HepG2 (cell line): ENCODE data around the gene UBE2I. TPM values are rescaled to one million over a fixed set of nuclear protein-coding genes. Genes with fewer than 3 reads are reported as not detected.
A peak's percentile ranks its signal among the peaks of the same experiment; 100 is the strongest.

Experiments used
- ATAC-seq: fragments of 200-7000 bp; cut with Tn5 transposase; 3 replicates; pipeline ENCODE4 v1.9.1; 2020; ENCODE audit warnings: mild to moderate bottlenecking, moderate library complexity
- BruUV-seq: library from RNA; stranded (reverse); fragments of 400-500 nt; replicated peaks from 2 replicates; lab custom pipeline; 2021; lab: Mats Ljungman, UMichigan
- CTCF ChIA-PET: fragments of 300-600 bp; formaldehyde crosslinking; extraction: SDS; loops from one replicate; lab custom pipeline; 2021; ENCODE audit warnings: low total read pairs, inconsistent platforms, low intra/inter-chr PET ratio; lab: Yijun Ruan, JAX
- POLR2A ChIA-PET: fragments of 350-600 bp; sonication (Branson Sonifier 250); formaldehyde crosslinking; loops from one replicate; lab custom pipeline; 2020; ENCODE audit warnings: antibody characterized with exemption, inconsistent platforms; lab: Yijun Ruan, JAX
- DNase-seq: peaks from one replicate; pipeline ENCODE4 v3.0.0-alpha.2; 2015; ENCODE audit warnings: low spot score
- FAIRE-seq: peaks from 3 replicates; lab custom pipeline; 2011; peaks lifted over from hg19 to GRCh38; lab: Jason Lieb, UNC
- H2AFZ ChIP-seq: one replicate; pipeline ENCODE4 v1.6.1; 2011; ENCODE audit warnings: low read length, inconsistent platforms
- H3K27ac ChIP-seq: fragments of 300-600 bp; 3 replicates; pipeline ENCODE4 v1.8.0; 2011; ENCODE audit warnings: mixed run types, mild to moderate bottlenecking, mixed read lengths, low read length, inconsistent platforms; ENCODE audit not compliant: insufficient read depth; ENCODE audit errors: extremely low read length
- H3K27me3 ChIP-seq, 2 experiments: fragments of 200-600 bp in 1 of 2; 2 replicates in 1 of 2; 3 replicates in 1 of 2; pipeline versions ENCODE4 v1.6.0 to v1.8.0; 2011; ENCODE audit warnings: low read length in 2 of 2, mild to moderate bottlenecking in 2 of 2, moderate library complexity in 2 of 2, inconsistent platforms in 1 of 2; ENCODE audit not compliant: insufficient read depth in 2 of 2, control insufficient read depth in 1 of 2
- H3K36me3 ChIP-seq, 2 experiments: fragments of 200-600 bp in 1 of 2; replicated peaks in 1 of 2; 2 replicates in 1 of 2; 3 replicates in 1 of 2; pipeline versions ENCODE4 v1.5.1 to v1.8.0; 2011; ENCODE audit warnings: low read length in 2 of 2, inconsistent platforms in 1 of 2; ENCODE audit not compliant: insufficient read depth in 2 of 2, control insufficient read depth in 1 of 2
- H3K4me1 ChIP-seq: 2 replicates; pipeline ENCODE4 v1.5.1; 2012; ENCODE audit warnings: low read length, inconsistent platforms; ENCODE audit not compliant: insufficient read depth
- H3K4me2 ChIP-seq: 2 replicates; pipeline ENCODE4 v1.6.0; 2011; ENCODE audit warnings: low read depth, low read length, inconsistent platforms
- H3K4me3 ChIP-seq, 3 experiments: fragments of 200-600 bp in 1 of 3; sonication (generic), shearing (Covaris generic) in 1 of 3; replicated peaks in 1 of 3; 2 replicates each; pipeline ENCODE4 v1.5.1; 2011 to 2016; ENCODE audit warnings: low read length in 3 of 3, inconsistent platforms in 2 of 3, low read depth in 2 of 3, mild to moderate bottlenecking in 2 of 3, control low read depth in 1 of 3, mixed read lengths in 1 of 3; ENCODE audit not compliant: insufficient read depth in 1 of 3
- H3K79me2 ChIP-seq: one replicate; pipeline ENCODE4 v1.6.1; 2011; ENCODE audit warnings: low read length, inconsistent platforms; ENCODE audit not compliant: insufficient read depth
- H3K9ac ChIP-seq: 2 replicates; pipeline ENCODE4 v1.6.0; 2011; ENCODE audit warnings: mild to moderate bottlenecking, low read depth, low read length, inconsistent platforms; ENCODE audit not compliant: insufficient read depth
- H3K9me3 ChIP-seq: 2 replicates; pipeline ENCODE4 v1.5.1; 2012; ENCODE audit warnings: mild to moderate bottlenecking, low read length
- H4K20me1 ChIP-seq: 2 replicates; pipeline ENCODE4 v1.6.0; 2011; ENCODE audit warnings: inconsistent platforms, mild to moderate bottlenecking, low read length, moderate library complexity; ENCODE audit not compliant: insufficient read depth
- HNF4A ChIP-seq: sonication (generic); formaldehyde crosslinking; IDR thresholded peaks from 2 replicates; pipeline ENCODE4 v1.4.0; 2020; ENCODE audit warnings: missing genetic modification reagents
- KDM1A ChIP-seq: IDR thresholded peaks from 2 replicates; pipeline ENCODE4 v1.6.1; 2016; ENCODE audit warnings: missing compliant biosample characterization
- PRMT3 ChIP-seq: sonication (generic); formaldehyde crosslinking; IDR thresholded peaks from 2 replicates; pipeline ENCODE4 v1.8.1; 2022; ENCODE audit warnings: low read depth, mild to moderate bottlenecking, moderate library complexity, missing genetic modification reagents, borderline replicate concordance
- SIX4 ChIP-seq: sonication (generic); formaldehyde crosslinking; IDR thresholded peaks from 2 replicates; pipeline ENCODE4 v1.4.0; 2020; ENCODE audit warnings: missing genetic modification reagents
- STAG1 ChIP-seq: sonication (generic); formaldehyde crosslinking; IDR thresholded peaks from 2 replicates; pipeline ENCODE4 v1.4.0; 2020; ENCODE audit warnings: missing genetic modification reagents
- ZFX ChIP-seq: sonication (generic); formaldehyde crosslinking; IDR thresholded peaks from 2 replicates; pipeline ENCODE4 v1.4.0; 2020; ENCODE audit warnings: mild to moderate bottlenecking, low read depth, missing genetic modification reagents, moderate library complexity
- ZNF350 ChIP-seq: sonication (generic); formaldehyde crosslinking; IDR thresholded peaks from 2 replicates; pipeline ENCODE4 v1.4.0; 2020; ENCODE audit warnings: mild to moderate bottlenecking, low read depth, missing genetic modification reagents, borderline replicate concordance
- ZNF44 ChIP-seq: sonication (generic); formaldehyde crosslinking; IDR thresholded peaks from 2 replicates; pipeline ENCODE4 v1.5.1; 2020; ENCODE audit warnings: mild to moderate bottlenecking, missing genetic modification reagents
- ZNF616 ChIP-seq: sonication (generic); formaldehyde crosslinking; IDR thresholded peaks from 2 replicates; pipeline ENCODE4 v1.5.0; 2020; ENCODE audit warnings: low read depth, mild to moderate bottlenecking, missing genetic modification reagents
- ZNF768 ChIP-seq: sonication (generic); formaldehyde crosslinking; IDR thresholded peaks from 2 replicates; pipeline ENCODE4 v1.4.0; 2020; ENCODE audit warnings: missing genetic modification reagents
- ZNF883 ChIP-seq: sonication (generic); formaldehyde crosslinking; IDR thresholded peaks from 2 replicates; pipeline ENCODE4 v1.5.1; 2020; ENCODE audit warnings: mild to moderate bottlenecking, missing genetic modification reagents; ENCODE audit errors: not compliant biosample characterization
- WGBS: methylation state at CpG from one replicate; pipeline ENCODE4 v1.1.6; 2017; ENCODE audit warnings: low lambda C conversion rate; 5-methylcytosine and 5-hydroxymethylcytosine counted together
- in situ Hi-C: cut with HindIII; loops from 2 replicates; pipeline ENCODE4 v1.10.0; 2017; ENCODE audit warnings: low pct_unique_long_range_greater_than_20kb; ENCODE audit not compliant: extremely low pct_ligation_motif_present
- intact Hi-C: fragments of 100-400 bp; cut with micrococcal nuclease; formaldehyde crosslinking; loops from one replicate; pipeline ENCODE4 v1.10.0; 2022; ENCODE audit not compliant: unreplicated experiment
- polyA plus RNA-seq, 8 experiments: library from polyadenylated mRNA; depleted of rRNA in 3 of 8; stranded (reverse) in 7 of 8; unstranded in 1 of 8; fragments of >200 nt; fragmentation: Illumina TruSeq in 4 of 8; extraction: Trizol in 4 of 8; gene quantifications; 2 replicates each; pipeline versions ENCODE4 v1.2.1 to v1.2.3, GENCODE V29; 2011 to 2016; ENCODE audit warnings: low read depth in 4 of 8, missing spikeins in 1 of 8, mixed read lengths in 1 of 8; ENCODE audit not compliant: insufficient read depth in 1 of 8
- total RNA-seq, 5 experiments: library from RNA; depleted of rRNA; stranded (reverse); fragments of >200 nt; fragmentation: Illumina TruSeq; extraction: Trizol; gene quantifications; 2 replicates each; pipeline ENCODE4 v1.2.3, GENCODE V29; 2016; ENCODE audit warnings: low read depth in 1 of 5
- TF ChIP-seq, protein P1 (sequence below): IDR thresholded peaks from 2 replicates; pipeline ENCODE4 v1.6.1; 2016; ENCODE audit warnings: missing compliant biosample characterization, missing genetic modification reagents, borderline replicate concordance
- TF ChIP-seq, protein P2 (sequence below): sonication (generic); formaldehyde crosslinking; IDR thresholded peaks from 2 replicates; pipeline ENCODE4 v1.5.1; 2020; ENCODE audit warnings: mild to moderate bottlenecking, missing genetic modification reagents, moderate library complexity
- TF ChIP-seq, protein P3 (sequence below): sonication (generic); formaldehyde crosslinking; IDR thresholded peaks from 2 replicates; pipeline ENCODE4 v1.5.0; 2020; ENCODE audit warnings: missing genetic modification reagents, mild to moderate bottlenecking, borderline replicate concordance
- TF ChIP-seq, protein P4 (sequence below): IDR thresholded peaks from 2 replicates; pipeline ENCODE4 v1.6.1; 2012; ENCODE audit warnings: low read depth, low read length, improper control_type of control experiment

Gene UBE2I
- total and polyA plus RNA-seq, 2 of the 13 experiments (the other 11 are each of a cell fraction or from before 2014, with no cell fraction given): 75.8 to 98.9 TPM

DNA sequence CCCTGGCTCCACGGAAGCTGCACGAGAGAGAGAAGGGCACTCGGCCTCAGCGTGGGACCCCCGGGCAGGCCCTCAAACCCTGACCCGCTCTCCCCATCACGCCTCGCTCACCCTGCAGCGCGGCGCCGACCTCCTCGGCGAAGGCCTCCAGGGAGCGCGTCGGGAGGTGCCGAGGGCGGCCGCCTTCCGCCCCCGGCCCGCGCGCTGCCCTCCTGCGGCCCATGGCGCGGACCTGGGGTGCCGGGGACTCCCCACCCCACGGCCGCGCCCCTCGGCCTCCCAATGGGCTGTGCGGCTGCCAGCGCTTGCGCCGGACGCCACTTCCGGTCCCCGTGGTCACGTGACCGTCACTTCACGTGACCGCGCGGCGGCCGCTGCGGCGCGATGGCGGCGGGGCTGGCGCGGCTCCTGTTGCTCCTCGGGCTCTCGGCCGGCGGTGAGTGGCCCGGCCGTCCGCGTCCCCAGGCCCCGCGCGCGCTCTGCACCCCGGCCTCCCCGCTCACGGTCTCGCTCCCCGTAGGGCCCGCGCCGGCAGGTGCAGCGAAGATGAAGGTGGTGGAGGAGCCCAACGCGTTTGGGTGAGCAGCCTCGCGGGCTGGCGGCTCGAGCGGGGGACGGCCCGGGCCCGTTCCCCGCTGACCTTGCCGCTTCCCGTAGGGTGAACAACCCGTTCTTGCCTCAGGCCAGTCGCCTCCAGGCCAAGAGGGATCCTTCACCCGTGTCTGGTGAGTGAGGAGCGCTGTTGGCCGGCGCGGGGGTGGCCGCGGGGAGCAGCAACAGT, 42.3 kb downstream of the UBE2I start, which contains the start of the genes GNPTG and TSR3:
Gene GNPTG, plus strand, starts transcription at position 350 of the 781 bp plus-strand sequence. Its CDS starts 35 bp downstream, at position 385.
Gene TSR3, minus strand, starts transcription at position 297 of the 781 bp plus-strand sequence. Its CDS starts 74 bp downstream, at position 223.
- DNase-seq (peak; percentile 61), FAIRE-seq (no peak), ATAC-seq (peak; percentile 70)
- Histone ChIP-seq H3K9me3 (no peaks in the 10 kb centered on the region), H3K36me3 (peaks cover 6 to 14% of the 10 kb centered on the region in 2 experiments; a peak in 4 of 5 replicates), H3K4me1 (peaks cover 30% of the 10 kb centered on the region), H3K79me2 (peaks cover 54% of the 10 kb centered on the region), H3K27ac (peak within 1 kb of the TSS; percentile 40), H3K9ac (peak within 1 kb of the TSS; percentile 85), H4K20me1 (0 out of 2 replicates have a peak, but pooled peaks cover 2% of the 10 kb centered on the region), H3K4me2 (peak within 1 kb of the TSS; percentile 98), H2AFZ (no peak within 1 kb of the TSS), H3K27me3 (no peaks in the 10 kb centered on the region; a peak in 1 of 5 replicates), H3K4me3 (peak within 1 kb of the TSS; percentile 76 to 92 (median 91))
- in situ Hi-C loops: no loop called here
- no TSS peak for BruUV-seq
- 9% methylated on average over 9 of the region's 98 CpGs for WGBS
- ChIA-PET CTCF (no interaction called here), POLR2A (no interaction called here)
- intact Hi-C loops: no loop called here
- no peak for TF ChIP-seq HNF4A (CRISPR knock-in tag)
- no peak for TF ChIP-seq ZNF44
- TF ChIP-seq, protein P1, sequence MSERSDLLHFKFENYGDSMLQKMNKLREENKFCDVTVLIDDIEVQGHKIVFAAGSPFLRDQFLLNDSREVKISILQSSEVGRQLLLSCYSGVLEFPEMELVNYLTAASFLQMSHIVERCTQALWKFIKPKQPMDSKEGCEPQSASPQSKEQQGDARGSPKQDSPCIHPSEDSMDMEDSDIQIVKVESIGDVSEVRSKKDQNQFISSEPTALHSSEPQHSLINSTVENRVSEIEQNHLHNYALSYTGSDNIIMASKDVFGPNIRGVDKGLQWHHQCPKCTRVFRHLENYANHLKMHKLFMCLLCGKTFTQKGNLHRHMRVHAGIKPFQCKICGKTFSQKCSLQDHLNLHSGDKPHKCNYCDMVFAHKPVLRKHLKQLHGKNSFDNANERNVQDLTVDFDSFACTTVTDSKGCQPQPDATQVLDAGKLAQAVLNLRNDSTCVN (CRISPR knock-in tag): no peak
- no peak for TF ChIP-seq PRMT3 (CRISPR knock-in tag)
- TF ChIP-seq, protein P2, sequence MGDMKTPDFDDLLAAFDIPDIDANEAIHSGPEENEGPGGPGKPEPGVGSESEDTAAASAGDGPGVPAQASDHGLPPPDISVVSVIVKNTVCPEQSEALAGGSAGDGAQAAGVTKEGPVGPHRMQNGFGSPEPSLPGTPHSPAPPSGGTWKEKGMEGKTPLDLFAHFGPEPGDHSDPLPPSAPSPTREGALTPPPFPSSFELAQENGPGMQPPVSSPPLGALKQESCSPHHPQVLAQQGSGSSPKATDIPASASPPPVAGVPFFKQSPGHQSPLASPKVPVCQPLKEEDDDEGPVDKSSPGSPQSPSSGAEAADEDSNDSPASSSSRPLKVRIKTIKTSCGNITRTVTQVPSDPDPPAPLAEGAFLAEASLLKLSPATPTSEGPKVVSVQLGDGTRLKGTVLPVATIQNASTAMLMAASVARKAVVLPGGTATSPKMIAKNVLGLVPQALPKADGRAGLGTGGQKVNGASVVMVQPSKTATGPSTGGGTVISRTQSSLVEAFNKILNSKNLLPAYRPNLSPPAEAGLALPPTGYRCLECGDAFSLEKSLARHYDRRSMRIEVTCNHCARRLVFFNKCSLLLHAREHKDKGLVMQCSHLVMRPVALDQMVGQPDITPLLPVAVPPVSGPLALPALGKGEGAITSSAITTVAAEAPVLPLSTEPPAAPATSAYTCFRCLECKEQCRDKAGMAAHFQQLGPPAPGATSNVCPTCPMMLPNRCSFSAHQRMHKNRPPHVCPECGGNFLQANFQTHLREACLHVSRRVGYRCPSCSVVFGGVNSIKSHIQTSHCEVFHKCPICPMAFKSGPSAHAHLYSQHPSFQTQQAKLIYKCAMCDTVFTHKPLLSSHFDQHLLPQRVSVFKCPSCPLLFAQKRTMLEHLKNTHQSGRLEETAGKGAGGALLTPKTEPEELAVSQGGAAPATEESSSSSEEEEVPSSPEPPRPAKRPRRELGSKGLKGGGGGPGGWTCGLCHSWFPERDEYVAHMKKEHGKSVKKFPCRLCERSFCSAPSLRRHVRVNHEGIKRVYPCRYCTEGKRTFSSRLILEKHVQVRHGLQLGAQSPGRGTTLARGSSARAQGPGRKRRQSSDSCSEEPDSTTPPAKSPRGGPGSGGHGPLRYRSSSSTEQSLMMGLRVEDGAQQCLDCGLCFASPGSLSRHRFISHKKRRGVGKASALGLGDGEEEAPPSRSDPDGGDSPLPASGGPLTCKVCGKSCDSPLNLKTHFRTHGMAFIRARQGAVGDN (CRISPR knock-in tag): peak; percentile 57
- no peak for TF ChIP-seq ZNF350 (CRISPR knock-in tag)
- no peak for TF ChIP-seq KDM1A (CRISPR knock-in tag)
- peak; percentile 14; the same call in 1 of the 2 replicates for TF ChIP-seq STAG1 (CRISPR knock-in tag)
- TF ChIP-seq ZNF883: no peak
- TF ChIP-seq, protein P3, sequence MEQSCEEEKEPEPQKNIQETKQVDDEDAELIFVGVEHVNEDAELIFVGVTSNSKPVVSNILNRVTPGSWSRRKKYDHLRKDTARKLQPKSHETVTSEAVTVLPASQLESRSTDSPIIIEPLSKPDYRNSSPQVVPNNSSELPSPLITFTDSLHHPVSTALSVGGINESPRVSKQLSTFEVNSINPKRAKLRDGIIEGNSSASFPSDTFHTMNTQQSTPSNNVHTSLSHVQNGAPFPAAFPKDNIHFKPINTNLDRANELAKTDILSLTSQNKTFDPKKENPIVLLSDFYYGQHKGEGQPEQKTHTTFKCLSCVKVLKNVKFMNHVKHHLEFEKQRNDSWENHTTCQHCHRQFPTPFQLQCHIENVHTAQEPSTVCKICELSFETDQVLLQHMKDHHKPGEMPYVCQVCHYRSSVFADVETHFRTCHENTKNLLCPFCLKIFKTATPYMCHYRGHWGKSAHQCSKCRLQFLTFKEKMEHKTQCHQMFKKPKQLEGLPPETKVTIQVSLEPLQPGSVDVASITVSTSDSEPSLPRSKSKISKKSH (CRISPR knock-in tag): no peak; the same call in 1 of the 2 replicates
- TF ChIP-seq ZNF768 (CRISPR knock-in tag): peak; percentile 56
- TF ChIP-seq ZFX (CRISPR knock-in tag): peak; percentile 90
- TF ChIP-seq SIX4 (CRISPR knock-in tag): no peak
- TF ChIP-seq ZNF616 (CRISPR knock-in tag): peak; percentile 78; the same call in 1 of the 2 replicates
- TF ChIP-seq, protein P4, sequence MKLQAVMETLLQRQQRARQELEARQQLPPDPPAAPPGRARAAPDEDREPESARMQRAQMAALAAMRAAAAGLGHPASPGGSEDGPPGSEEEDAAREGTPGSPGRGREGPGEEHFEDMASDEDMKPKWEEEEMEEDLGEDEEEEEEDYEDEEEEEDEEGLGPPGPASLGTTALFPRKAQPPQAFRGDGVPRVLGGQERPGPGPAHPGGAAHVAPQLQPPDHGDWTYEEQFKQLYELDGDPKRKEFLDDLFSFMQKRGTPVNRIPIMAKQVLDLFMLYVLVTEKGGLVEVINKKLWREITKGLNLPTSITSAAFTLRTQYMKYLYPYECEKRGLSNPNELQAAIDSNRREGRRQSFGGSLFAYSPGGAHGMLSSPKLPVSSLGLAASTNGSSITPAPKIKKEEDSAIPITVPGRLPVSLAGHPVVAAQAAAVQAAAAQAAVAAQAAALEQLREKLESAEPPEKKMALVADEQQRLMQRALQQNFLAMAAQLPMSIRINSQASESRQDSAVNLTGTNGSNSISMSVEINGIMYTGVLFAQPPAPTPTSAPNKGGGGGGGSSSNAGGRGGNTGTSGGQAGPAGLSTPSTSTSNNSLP: no peak
